Measurements from ENCODE around the gene ANKRD34B. TPM values are rescaled to one million over a fixed set of nuclear protein-coding genes. Genes with fewer than 3 reads are reported as not detected.
A peak's percentile ranks its signal among the peaks of the same experiment; 100 is the strongest.
"Not testable (repeated sequence)": the region's sequence is repeated elsewhere in the genome, so short reads cannot be mapped to it uniquely, and the experiment has no call there.

Gene ANKRD34B
- 0.06 TPM in 1 of 2 replicates, not detected in the other for total RNA-seq (2014; rRNA removed; shearing (Covaris generic))

DNA sequence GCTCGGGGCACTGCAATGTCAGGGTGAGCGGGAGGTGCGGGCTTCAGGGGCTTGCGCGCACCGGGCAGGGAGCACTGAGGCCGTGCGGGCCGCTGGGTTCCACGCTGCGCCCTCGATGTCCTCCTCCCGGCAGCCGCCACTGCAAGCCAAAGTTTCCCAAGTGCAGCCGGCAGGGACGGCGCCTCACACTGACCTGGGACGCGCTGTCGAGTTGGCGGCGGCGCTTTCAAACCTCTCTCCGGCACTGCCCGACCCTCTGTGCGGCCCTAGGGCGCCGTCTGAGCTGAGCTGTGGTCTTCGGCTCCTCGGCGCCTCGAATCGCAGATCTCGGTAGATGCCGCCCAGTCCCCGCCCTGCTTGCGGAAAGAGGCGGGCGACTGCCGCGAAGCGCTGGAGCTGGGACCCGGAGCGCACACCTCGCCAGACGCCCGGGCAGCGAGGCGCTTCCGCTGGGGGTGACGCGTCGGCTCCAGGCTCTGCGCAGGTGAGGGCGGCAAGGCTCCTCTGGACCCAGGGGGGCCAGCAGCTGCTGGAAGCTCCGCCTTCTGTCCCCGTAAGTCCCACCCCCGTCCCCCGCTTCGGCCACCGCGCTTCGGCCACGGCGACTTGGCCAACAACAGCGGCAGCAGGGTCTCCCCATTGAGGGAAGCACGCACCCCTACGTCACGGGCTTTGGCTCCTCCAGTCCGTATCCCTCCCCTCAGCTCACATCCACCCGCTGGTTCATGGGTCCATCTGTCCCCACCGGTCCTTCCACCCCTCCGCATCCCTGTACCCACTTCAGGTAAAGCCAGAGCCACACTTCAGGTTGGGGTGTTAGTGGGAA is at the start of gene ANKRD34B:
TSS of gene ANKRD34B (minus strand) at position 320 of the 826 bp plus-strand sequence. CDS start 10,261 bp downstream, outside the sequence.
- peak; percentile 25 for DNase-seq (ENCODE audit: low read depth)

- no peak for DNase-seq (ENCODE audit: low read depth)
Measured at GRCh38 chr5:80619086-80619485, 49.0 kb upstream of the ANKRD34B start.

DNA sequence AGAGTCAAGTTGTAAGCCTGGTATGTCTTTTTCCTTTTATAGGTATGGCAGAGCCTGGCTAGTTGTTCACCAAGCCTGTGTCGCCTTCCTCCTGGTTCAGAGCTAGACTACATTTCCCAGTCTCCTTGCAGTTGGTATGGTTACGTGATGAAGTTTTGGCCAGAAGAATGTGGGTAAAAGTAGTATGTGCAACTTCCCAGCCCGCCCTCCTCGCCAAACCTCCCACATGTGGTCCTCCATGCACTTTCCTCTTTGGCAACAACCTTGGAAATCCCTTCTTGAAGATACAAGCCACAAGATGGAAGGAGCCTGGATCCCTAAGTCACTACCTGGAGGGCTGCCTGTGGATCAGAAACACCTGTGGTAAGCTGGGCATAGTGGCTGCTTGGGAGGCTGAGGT is 48.4 kb upstream of the ANKRD34B start:
- DNase-seq (ENCODE audit: low read depth): no peak

GRCh38 chr5:80615266-80615914 is 45.3 kb upstream of the ANKRD34B start:
- no peak for DNase-seq (ENCODE audit: low read depth)

DNA sequence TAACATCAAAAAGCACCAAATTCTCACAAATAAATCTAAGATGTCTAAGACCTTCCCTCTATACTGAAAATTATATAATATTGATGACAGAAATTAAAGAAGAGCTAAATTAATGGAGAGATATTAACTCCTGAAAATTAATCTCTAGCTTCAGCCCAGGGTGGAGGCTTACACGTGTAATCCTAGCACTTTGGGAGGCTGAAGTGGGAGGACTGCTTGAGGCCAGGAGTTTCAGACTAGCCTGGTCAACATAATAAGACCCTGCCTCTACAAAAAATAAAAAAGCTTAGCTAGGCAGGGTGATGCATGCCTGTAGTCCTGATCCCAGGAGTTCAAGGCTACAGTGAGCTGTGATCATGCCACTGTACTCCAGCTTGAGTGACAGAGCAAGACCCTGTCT is 39.6 kb upstream of the ANKRD34B start:
- no peak for DNase-seq (ENCODE audit: low read depth)

GRCh38 chr5:80608731-80609130 is 38.7 kb upstream of the ANKRD34B start:
- no peak for DNase-seq (ENCODE audit: low read depth)

DNA sequence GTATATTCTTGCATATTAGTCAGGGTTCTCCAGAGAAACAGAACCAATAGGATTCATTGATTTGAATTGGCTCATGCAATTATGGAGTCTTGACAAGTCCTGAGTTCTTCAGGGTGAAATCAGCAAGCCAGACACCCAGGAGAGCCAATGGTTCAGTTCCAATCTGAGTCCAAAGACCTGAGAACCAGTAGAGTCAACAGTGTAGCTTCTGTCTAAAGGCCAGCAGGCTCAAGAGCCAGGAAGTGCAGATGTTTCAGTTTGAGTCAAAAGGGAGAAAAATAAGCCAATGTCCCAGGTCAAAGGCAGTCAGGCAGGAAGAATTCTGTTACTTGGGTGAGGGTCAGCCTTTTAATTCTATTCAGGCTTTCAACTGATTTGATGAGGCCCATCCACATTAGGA is 37.8 kb upstream of the ANKRD34B start:
- no peak for DNase-seq (ENCODE audit: low read depth)

DNA sequence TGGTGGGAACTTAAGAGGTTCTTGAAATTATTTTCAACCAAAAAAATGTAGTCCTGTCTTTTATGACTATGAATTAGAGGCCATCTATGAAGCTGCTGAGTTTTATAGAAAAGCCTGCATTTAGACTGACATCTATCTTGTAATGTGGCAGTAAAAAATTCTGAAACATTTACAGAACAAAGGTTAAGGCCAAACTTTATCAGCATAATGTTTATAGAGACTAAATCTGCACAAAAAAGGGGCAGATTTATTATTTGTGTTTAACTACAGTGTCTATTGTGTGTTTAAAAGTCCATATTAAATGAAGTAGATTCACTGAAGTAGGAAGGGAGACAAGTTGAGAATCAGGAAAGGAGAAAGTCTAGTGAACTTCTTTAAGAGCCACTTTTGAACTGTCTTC is 37.3 kb upstream of the ANKRD34B start:
- DNase-seq (ENCODE audit: low read depth): no peak

GRCh38 chr5:80600943-80601693 is 31.0 kb upstream of the ANKRD34B start:
- DNase-seq (ENCODE audit: low read depth): no peak

DNA sequence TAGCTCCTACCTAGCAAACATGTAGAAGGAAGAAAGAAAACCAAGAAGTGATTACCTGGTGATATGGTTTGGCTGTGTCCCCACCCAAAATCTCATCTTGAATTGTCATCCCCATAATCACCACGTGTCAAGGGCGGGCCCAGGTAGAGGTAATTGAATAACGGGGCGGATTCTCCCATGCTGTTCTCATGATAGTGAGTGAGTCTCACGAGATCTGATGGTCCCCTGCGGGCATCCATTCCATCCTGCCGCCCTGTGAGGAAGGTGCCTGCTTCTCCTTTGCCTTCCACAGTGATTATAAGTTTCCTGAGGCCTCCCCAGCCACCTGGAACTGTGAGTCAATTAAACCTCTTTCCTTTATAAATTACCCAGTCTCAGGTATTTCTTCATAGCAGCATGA is 27.4 kb upstream of the ANKRD34B start:
- no peak for DNase-seq (ENCODE audit: low read depth)

DNA sequence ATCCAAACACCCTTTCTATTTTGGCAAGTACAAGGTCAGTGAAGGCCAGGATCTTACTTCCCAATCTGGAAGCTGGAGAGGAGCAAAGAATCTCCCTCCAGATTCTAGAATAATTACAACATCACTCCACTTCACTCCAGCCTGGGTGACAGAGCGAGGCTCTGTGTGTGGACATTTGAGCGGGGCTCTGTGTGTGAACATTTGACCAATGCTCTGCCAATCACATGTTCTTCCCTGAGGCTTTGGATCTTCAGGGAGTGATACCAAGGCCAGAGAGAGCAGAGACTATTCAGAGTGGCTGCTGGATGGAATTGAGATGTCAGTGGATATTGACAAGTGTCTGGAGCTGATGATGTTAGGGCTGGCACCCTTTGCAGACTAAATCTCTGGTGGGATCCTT is 24.7 kb upstream of the ANKRD34B start:
- no peak for DNase-seq (ENCODE audit: low read depth)

- DNase-seq (ENCODE audit: low read depth): no peak
Measured at GRCh38 chr5:80592761-80593160, 22.7 kb upstream of the ANKRD34B start.

- no peak for DNase-seq (ENCODE audit: low read depth)
Measured at GRCh38 chr5:80592105-80592504, 22.0 kb upstream of the ANKRD34B start.

GRCh38 chr5:80591352-80591751 is 21.3 kb upstream of the ANKRD34B start:
- DNase-seq (ENCODE audit: low read depth): peak; percentile 83

DNA sequence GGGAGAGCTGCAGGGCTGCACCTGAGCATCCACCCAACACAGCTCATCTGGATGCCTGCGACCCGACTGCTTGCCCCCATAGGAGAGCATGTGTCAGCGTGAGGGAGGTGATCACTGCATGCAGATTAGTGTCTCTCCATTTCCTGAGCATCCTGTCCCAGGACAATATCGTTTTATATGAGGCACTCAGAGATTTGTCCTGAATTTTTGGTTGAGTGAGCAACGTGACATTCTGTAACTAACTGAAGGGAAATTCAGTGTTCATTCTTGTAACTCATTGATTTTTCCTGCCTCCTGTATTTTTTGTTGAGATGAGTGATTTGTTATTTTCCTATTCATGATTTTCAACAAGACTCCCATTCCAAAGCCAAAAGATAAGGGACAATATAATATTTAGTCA is 20.7 kb upstream of the ANKRD34B start:
- no peak for DNase-seq (ENCODE audit: low read depth)

GRCh38 chr5:80588858-80589540 is 18.9 kb upstream of the ANKRD34B start:
- no peak for DNase-seq (ENCODE audit: low read depth)

DNA sequence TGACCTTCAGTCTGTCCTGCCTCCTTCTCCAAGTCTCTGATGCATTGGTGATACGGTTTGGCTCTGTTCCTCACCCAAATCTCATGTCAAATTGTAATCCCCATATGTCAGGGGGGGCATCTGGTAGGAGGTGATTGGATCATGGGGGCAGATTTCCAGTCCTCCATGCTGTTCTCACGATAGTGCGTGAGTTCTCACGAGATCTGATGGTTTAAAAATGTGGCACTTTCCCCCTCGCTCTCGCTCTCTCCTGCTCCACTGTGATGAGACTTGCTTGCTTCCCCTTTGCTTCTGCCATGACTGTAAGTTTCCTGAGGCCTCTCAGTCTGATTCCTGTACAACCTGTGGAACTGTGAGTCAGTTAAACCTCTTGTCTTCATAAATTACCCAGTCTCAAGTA is 14.7 kb upstream of the ANKRD34B start:
- DNase-seq (ENCODE audit: low read depth): no peak

DNA sequence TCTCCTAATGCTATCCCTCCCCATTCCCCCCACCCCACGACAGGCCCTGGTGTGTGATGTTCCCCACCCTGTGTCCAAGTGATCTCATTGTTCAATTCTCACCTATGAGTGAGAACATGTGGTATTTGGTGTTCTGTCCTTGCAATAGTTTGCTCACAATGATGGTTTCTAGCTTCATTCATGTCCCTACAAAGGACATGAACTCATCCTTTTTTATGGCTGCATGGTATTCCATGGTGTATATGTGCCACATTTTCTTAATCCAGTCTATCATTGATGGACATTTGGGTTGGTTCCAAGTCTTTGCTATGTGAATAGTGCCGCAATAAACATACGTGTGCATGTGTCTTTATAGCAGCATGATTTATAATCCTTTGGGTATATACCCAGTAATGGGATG is 10.2 kb upstream of the ANKRD34B start:
- not testable (repeated sequence) for DNase-seq (ENCODE audit: low read depth)

- no peak for DNase-seq (ENCODE audit: low read depth)
Measured at GRCh38 chr5:80579050-80579449, 9.0 kb upstream of the ANKRD34B start.

DNA sequence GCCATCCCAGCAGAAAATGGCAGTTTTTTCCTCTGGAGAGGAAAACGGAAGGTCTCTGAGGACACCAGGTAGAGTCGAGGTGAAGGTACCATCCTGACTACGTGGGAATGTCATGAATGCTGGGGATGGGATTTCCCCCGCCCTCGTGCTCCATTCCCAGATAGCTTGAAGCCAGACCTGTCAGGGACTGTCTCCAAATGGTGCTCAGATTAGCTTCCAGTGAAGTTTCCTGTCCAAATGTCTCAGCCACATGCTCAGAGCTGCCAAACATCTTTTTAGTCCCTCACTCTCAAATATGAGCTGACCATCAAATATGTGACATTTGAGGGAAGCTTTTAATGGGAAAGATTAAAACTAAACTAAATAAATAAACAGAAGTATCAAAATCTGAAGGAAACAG is 7.6 kb upstream of the ANKRD34B start:
- no peak for DNase-seq (ENCODE audit: low read depth)

DNA sequence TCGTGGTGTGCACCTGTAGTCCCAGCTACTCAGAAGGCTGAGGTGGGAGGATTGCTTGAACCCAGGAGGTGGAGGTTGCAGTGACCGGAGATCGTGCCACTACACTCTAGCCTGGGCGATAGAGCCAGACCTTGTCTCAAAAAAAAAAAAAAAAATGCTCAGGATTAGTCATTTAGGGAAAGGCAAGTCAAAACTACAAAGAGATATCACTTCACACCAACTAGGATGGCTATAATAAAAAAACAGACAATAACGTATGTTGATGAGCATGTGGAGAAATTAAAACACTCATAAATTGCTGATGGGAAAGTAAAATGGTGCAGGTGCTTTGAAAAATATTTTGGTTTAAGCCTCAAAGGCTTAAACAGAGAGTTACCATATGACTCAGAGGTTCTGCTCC is 6.3 kb upstream of the ANKRD34B start:
- DNase-seq (ENCODE audit: low read depth): no peak

DNA sequence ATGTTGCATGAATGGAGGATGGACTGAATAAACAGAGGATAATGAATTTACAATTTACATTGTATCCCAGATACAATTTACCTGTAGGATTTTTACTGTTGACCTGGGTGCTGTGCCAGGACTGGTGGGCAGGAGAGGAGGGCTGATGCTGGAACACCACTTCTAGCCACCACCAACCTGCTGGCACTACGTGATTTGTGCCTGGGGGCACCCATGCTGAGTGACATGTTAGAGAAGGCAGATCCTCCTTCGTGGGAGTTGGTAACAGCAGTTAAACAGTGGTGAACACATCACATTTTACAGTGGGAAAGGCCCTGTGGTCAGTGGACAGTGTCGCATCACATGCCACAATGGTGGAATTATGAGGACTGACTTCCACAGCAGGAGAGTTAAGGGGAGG is 3.0 kb upstream of the ANKRD34B start:
- no peak for DNase-seq (ENCODE audit: low read depth)
